HuH-7 (cell line): ENCODE results near the gene CAMTA1.
"Not testable (repeated sequence)": the region's sequence is repeated elsewhere in the genome, so short reads cannot be mapped to it uniquely, and the experiment has no call there.

Experiments
- DNase-seq: peaks from one replicate; pipeline ENCODE4 v3.0.0; 2011; ENCODE audit warnings: low spot score

CAMTA1 gene

DNA sequence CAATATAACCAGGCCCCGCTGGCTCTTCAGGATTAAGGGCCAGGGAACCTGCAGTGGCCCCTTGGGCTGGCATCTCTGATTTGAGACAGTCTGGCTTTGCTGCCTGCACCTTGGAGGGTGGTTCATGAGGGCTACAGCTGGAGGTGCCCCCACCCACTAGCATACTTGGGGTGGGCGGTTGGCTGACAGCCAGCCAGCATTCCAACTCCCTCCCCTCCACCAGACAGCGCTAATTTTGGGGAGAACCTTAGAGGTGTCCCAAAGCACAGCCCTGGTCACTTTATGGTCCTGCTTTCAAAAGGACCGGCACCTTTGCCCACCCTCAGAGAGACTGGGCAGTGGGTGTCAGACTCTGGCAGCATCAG lies 805.2 kb downstream of the CAMTA1 start:
- no peak for DNase-seq

DNA sequence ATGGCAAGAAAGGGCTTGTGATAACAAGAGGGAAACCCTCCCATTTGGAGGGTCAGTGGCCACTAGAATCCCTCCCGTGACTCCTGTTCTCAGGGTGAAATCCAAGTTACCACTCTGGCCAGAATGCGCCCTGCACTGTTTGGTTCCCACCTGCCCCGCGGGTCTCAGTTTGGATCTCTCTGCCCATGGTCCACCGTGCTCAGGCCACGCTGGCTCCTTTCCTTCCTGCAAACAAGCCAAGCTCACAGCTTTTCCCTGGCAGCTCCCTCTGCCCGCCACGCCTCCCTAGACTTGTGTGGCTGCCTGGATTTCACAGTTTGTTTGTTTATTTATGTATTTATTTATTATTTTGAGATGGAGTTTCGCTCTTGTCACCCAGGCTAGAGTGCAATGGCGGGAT lies 806.3 kb downstream of the CAMTA1 start:
- DNase-seq, result no peak

GRCh38 chr1:7592120-7592798 lies 807.0 kb downstream of the CAMTA1 start:
- DNase-seq, result no peak

DNA sequence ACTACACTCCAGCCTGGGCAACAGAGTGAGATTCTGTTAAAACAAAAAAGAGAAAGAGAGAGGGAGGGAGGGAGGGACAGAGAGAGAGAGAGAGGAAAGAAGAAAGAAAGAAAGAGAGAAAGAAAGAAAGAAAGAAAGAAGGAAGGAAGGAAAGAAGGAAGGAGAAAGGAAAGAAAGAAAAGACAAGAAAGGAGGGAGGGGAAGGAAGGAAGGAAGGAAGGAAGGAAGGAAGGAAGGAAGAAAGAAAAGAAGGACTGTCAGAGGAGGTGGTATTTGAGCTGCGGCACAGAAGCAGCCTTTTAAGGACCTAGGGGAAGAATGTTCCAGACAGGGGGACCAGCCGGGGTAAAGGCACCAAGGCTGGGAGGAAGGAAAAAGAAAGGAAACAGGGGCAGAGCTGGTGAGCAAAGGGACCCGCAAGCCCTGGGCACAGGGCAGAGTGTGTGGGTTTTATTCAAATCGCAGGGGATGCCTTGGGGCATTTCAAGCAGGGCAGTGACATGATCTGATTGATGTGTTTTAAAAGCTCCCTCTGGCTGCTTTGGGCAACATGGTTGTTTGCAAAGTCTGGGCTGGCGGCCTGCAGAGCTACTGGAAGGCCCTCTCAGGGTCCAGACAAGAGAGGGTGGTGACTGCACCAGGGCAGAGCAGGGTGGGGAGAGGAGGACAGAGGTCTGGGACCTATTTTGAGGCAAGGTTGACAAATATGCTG lies 808.9 kb downstream of the CAMTA1 start:
- no peak for DNase-seq

DNA sequence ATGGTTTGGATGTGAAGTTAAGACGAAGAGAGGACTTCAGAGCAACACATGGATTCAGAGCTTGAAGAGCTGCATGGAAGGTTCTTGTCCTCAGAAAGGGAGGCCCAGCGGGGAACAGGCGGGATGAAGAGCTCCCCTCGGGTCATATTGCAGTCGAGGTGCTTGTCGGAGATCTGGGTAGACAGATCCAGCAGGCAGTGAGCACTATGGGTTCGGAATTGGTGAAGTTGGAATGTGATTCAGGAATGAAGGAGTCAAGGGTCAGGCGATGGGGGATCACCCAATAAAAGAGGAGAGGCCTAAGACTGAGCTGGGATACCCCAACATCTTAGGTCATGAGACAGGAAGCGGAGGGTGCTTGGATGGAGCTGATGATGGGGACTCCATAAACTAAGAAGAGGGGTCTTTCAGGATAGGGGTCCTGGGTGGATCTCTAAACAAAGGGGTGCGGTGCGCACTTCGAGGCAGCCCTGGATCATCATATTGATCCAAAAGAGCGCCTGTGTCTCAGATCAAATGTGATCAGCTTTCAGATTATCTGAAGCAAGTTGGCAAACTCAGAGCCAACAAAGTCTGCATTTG lies 809.6 kb downstream of the CAMTA1 start:
- DNase-seq, result no peak

- DNase-seq, result no peak
Measured at GRCh38 chr1:7595336-7595735, 810.1 kb downstream of the CAMTA1 start.

DNA sequence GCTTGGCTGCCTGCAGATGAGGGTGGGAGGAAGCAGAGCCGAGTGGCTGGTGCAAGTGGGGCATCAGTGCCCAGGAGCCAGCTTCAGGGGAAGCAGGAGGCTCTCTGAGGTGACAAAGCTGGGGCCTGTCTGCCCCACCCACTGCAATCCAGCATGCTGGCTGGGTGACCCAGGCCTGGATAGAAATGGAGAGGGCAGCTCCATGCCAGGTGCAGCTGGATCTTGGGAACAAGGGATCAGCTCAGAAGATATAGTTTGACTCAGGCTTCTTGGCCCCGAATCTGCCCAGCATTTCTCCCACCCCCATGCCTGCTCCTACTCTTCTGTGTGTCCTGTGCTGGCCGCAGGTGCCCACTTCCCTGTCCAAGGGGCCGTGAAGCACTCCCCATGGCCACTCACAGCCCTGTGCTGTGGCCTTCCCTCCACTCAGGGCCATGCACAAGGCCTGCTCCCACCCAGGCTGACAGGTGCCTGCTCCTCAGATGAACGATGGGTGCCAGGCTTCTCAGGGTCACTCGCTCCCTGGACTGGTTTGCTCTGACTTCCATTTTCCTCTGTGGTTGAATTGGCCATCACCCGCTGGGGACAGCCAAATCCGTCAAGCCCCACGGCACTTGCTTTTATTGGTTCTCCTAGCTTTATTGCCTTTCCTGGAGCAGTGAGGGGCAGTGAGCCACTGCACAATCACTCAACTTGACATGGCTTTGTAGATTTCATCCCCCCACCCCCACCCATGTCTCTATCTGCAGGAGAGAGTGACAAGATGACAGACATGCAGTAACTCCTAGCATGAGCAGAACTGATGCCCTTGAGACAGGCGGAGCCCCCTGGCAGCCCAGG lies 811.1 kb downstream of the CAMTA1 start:
- no peak for DNase-seq

DNA sequence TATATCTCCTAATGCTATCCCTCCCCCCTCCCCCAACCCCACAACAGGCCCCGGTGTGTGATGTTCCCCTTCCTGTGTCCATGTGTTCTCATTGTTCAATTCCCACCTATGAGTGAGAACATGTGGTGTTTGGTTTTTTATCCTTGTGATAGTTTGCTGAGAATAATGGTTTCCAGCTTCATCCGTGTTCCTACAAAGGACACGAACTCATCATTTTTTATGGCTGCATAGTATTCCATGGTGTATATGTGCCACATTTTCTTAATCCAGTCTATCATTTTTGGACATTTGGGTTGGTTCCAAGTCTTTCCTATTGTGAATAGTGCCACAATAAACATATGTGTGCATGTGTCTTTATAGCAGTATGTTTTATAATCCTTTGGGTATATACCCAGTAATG lies 812.8 kb downstream of the CAMTA1 start:
- not testable (repeated sequence) for DNase-seq

GRCh38 chr1:7604906-7605305 lies 819.7 kb downstream of the CAMTA1 start:
- not testable (repeated sequence) for DNase-seq

DNA sequence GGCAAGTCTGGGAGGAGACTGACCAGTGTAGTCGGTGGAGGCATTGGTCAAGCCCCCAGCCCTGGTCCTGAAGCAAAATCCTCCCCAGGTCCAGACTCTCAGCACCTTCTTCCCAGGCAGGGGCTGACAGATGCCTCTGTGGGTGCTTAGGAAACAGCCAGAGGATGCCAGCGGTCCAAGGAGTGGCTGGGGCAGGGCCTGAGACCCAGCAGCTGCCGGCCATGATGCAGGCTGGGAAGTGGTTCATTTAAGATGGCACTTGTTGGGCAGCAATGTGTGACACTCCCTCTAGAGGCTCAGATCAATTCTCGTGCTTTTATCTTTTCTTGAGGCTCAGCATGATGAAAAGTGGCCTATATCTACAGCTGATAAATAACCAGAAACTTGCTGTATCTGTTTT lies 820.8 kb downstream of the CAMTA1 start:
- DNase-seq, result no peak

GRCh38 chr1:7607097-7607496 lies 821.8 kb downstream of the CAMTA1 start:
- DNase-seq, result no peak

GRCh38 chr1:7608628-7609305 lies 823.5 kb downstream of the CAMTA1 start:
- DNase-seq, result no peak

GRCh38 chr1:7609311-7609994 lies 824.2 kb downstream of the CAMTA1 start:
- no peak for DNase-seq

DNA sequence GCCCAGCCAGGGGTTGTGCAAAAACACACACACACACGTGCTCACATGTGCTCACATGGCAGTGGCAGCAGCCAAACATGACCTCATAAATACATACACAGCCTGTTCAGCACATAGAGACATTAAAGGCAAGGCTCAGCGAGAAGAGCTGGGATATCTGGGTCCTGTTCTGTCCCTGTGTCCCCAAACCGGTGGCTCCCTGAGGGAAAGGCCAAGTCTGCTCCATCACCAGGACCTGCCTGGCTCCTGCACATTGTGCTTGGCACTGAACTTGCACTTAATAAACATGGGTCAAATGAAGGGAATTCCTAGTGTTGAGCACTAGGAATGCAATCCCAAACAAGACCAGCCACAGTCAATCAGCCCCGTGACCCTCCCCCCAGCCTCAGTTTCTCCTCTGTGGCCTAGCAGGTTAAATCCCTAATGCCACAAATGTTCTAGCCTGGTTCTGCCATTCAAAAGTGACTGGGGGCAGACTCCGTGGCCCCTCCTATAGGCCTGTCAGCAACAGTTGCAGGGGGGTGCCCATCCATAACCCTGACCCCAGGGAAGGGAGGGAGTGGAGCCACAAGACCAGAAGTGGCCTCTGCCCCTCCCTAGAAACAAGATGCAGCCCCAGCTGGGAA lies 825.0 kb downstream of the CAMTA1 start:
- no peak for DNase-seq

DNA sequence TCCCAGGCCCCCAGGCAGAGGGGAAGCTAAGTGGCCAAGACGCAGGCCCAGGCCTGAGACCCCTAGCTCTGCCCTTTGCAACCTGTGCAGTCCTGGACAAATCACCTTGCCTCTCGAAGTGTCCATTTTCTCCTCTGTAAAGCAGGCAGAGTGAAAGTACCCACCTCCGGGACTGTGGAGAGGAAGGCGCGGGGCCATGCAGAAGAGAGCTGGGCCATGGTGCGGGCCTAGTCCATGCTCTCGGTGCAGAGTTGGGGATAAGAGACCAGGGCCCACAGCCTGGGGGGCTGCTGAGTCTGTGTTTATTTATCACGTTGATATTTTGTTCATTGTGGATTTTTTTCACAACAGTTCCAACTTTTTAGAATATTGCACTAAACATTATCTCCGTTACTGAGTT lies 825.7 kb downstream of the CAMTA1 start:
- DNase-seq, result no peak

GRCh38 chr1:7611421-7612010 lies 826.3 kb downstream of the CAMTA1 start:
- DNase-seq, result no peak

- no peak for DNase-seq
Measured at GRCh38 chr1:7613106-7613850, 828.0 kb downstream of the CAMTA1 start.

GRCh38 chr1:7613851-7614205 lies 828.6 kb downstream of the CAMTA1 start:
- no peak for DNase-seq

DNA sequence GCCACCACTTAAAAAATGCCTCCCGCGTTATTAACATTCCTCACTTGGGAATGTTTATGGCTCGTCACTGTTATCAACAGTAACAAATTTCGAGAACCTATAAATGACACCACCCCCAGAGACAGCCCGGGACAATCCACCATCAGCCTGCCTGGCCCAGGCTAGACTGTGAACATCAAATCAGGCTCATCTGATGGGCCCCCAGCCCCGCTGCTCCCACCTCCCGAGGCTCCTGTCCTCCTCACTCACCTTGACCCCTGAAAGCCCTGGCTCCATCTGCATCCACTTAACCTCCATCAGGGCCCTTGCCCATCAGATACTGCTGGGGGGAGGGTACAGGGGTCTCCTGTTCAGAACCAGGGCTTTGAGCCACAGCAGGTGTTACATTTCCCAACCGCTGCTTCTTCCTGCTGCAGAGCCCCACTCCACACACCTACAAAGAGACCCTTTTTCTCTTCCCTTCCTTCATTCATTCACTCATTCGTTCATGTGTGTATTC lies 829.4 kb downstream of the CAMTA1 start:
- DNase-seq, result no peak

GRCh38 chr1:7615138-7615537 lies 829.9 kb downstream of the CAMTA1 start:
- no peak for DNase-seq
